ENCODE measurements around the gene PDGFRB. TPM values are rescaled to one million over a fixed set of nuclear protein-coding genes. Genes with fewer than 3 reads are reported as not detected.

Gene PDGFRB
- total RNA-seq, 1 experiment from 2014 or later: 1.8 TPM

DNA sequence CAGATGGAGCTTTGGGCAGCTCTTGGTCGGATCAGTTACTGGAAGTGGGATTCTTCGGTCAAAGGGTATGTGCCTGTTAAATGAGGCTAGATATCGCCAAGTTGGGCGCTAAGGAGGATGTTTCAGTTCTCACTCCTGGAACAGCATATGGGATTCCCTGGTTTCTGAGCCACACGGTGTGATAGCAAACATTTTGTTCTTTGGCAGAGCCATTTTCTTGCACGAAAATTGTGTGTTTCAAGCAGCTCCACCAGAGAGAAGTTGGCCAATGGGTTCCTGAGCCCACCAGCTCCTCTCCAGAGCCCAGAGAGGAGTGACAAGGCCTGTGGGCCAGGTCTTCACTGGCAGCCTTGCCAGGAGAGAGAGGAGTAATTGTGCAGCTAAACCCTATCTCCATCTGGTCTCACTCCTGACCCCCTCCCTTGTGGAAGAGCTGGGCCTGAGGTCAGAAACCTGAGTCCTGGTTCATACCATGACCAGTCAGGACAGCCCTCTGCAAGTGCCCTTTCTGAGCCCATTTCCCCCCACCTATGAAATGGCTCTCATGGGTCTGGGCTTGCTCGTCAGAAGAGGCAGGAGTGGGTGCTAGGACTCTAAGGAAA is 23.5 kb upstream of the PDGFRB start:
- CTCF ChIA-PET: no interaction called here
- DNase-seq (ENCODE audit: low read depth, low spot score): no peak
- TF ChIP-seq POLR2AphosphoS5 (IDR thresholded peaks at IDR 0.05; ENCODE audit: low read depth, low read length) (no peak), TCF7L2 (IDR thresholded peaks at IDR 0.05; ENCODE audit: low read depth, low read length) (no peak), SIN3A (IDR thresholded peaks at IDR 0.05; ENCODE audit: borderline replicate concordance, insufficient read depth, low read depth, low read length) (no peak)
- TF ChIP-seq, protein P1, sequence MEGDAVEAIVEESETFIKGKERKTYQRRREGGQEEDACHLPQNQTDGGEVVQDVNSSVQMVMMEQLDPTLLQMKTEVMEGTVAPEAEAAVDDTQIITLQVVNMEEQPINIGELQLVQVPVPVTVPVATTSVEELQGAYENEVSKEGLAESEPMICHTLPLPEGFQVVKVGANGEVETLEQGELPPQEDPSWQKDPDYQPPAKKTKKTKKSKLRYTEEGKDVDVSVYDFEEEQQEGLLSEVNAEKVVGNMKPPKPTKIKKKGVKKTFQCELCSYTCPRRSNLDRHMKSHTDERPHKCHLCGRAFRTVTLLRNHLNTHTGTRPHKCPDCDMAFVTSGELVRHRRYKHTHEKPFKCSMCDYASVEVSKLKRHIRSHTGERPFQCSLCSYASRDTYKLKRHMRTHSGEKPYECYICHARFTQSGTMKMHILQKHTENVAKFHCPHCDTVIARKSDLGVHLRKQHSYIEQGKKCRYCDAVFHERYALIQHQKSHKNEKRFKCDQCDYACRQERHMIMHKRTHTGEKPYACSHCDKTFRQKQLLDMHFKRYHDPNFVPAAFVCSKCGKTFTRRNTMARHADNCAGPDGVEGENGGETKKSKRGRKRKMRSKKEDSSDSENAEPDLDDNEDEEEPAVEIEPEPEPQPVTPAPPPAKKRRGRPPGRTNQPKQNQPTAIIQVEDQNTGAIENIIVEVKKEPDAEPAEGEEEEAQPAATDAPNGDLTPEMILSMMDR (IDR thresholded peaks at IDR 0.05): no peak
- TF ChIP-seq, protein P2, sequence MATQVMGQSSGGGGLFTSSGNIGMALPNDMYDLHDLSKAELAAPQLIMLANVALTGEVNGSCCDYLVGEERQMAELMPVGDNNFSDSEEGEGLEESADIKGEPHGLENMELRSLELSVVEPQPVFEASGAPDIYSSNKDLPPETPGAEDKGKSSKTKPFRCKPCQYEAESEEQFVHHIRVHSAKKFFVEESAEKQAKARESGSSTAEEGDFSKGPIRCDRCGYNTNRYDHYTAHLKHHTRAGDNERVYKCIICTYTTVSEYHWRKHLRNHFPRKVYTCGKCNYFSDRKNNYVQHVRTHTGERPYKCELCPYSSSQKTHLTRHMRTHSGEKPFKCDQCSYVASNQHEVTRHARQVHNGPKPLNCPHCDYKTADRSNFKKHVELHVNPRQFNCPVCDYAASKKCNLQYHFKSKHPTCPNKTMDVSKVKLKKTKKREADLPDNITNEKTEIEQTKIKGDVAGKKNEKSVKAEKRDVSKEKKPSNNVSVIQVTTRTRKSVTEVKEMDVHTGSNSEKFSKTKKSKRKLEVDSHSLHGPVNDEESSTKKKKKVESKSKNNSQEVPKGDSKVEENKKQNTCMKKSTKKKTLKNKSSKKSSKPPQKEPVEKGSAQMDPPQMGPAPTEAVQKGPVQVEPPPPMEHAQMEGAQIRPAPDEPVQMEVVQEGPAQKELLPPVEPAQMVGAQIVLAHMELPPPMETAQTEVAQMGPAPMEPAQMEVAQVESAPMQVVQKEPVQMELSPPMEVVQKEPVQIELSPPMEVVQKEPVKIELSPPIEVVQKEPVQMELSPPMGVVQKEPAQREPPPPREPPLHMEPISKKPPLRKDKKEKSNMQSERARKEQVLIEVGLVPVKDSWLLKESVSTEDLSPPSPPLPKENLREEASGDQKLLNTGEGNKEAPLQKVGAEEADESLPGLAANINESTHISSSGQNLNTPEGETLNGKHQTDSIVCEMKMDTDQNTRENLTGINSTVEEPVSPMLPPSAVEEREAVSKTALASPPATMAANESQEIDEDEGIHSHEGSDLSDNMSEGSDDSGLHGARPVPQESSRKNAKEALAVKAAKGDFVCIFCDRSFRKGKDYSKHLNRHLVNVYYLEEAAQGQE (IDR thresholded peaks at IDR 0.05; ENCODE audit: insufficient read depth in 1 of 2, low read depth in 2 of 2, low read length in 1 of 2): no peak
- Histone ChIP-seq H3K4me1 (ENCODE audit: control insufficient read depth, insufficient read depth, low read length) (no peaks in the 10 kb centered on the region), H3K4me3 (ENCODE audit: low read depth in 2 of 2, low read length in 2 of 2) (no peak overlapping the region), H3K36me3 (ENCODE audit: control insufficient read depth, insufficient read depth, low read length) (no peaks in the 10 kb centered on the region), H3K9me3 (ENCODE audit: control insufficient read depth, insufficient read depth, low read depth, low read length) (no peaks in the 10 kb centered on the region), H3K27ac (ENCODE audit: low read length) (no peak overlapping the region), H3K27me3 (ENCODE audit: control insufficient read depth, insufficient read depth, low read length) (no peaks in the 10 kb centered on the region)
- no TSS peak for BruUV-seq (replicated peaks)
- no peak for ATAC-seq
- in situ Hi-C loops (cut with HindIII; ENCODE audit: low pct_unique_long_range_greater_than_20kb, low sequenced_read_pairs): no loop called here
- POLR2A ChIA-PET: interaction anchor here (0.6 kb wide), 1 partner anchor 49 kb away, joined by 3 read pairs; no protein-coding TSS in a partner anchor
- intact Hi-C loops (cut with micrococcal nuclease; ENCODE audit: unreplicated experiment): no loop called here

DNA sequence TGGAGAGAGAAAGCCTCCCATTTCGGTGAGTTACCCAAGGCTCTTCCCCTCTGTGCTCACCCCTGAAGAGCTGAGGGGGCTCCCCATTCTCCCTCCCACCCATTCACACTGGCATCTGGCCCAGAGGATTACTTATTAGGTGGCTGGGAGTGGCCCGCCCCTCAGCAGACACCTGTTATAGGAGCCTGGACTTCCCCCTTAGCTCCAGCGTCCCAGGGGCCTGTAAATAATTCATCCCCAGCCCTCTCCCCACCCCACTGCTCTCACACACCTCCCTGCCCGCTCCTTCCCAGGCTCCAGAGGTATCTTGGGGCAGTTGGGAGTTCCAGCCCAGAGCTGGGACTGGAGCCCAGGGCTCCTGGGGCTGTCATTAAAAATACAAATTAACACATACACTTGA is 22.6 kb upstream of the PDGFRB start:
- Histone ChIP-seq H3K27ac (ENCODE audit: low read length) (no peak overlapping the region), H3K4me3 (ENCODE audit: low read depth in 2 of 2, low read length in 2 of 2) (no peak overlapping the region), H3K9me3 (ENCODE audit: control insufficient read depth, insufficient read depth, low read depth, low read length) (no peaks in the 10 kb centered on the region), H3K36me3 (ENCODE audit: control insufficient read depth, insufficient read depth, low read length) (no peaks in the 10 kb centered on the region), H3K27me3 (ENCODE audit: control insufficient read depth, insufficient read depth, low read length) (no peaks in the 10 kb centered on the region), H3K4me1 (ENCODE audit: control insufficient read depth, insufficient read depth, low read length) (no peaks in the 10 kb centered on the region)
- TF ChIP-seq SIN3A (IDR thresholded peaks at IDR 0.05; ENCODE audit: borderline replicate concordance, insufficient read depth, low read depth, low read length) (no peak), POLR2AphosphoS5 (IDR thresholded peaks at IDR 0.05; ENCODE audit: low read depth, low read length) (no peak), TCF7L2 (IDR thresholded peaks at IDR 0.05; ENCODE audit: low read depth, low read length) (no peak)
- TF ChIP-seq, protein P2 (IDR thresholded peaks at IDR 0.05; ENCODE audit: insufficient read depth in 1 of 2, low read depth in 2 of 2, low read length in 1 of 2): no peak
- TF ChIP-seq, protein P1 (IDR thresholded peaks at IDR 0.05): no peak
- ATAC-seq: no peak
- in situ Hi-C loops (cut with HindIII; ENCODE audit: low pct_unique_long_range_greater_than_20kb, low sequenced_read_pairs): no loop called here
- intact Hi-C loops (cut with micrococcal nuclease; ENCODE audit: unreplicated experiment): no loop called here
- POLR2A ChIA-PET: no interaction called here
- DNase-seq (ENCODE audit: low read depth, low spot score): no peak
- CTCF ChIA-PET: no interaction called here
- no TSS peak for BruUV-seq (replicated peaks)
